Measurements from ENCODE around the gene AGAP1. TPM values are rescaled to one million over a fixed set of nuclear protein-coding genes. Genes with fewer than 3 reads are reported as not detected.
"Not testable (repeated sequence)": the region's sequence is repeated elsewhere in the genome, so short reads cannot be mapped to it uniquely, and the experiment has no call there.

AGAP1 gene
- total RNA-seq, 2 experiments from 2014 or later: 1.8 to 2.0 TPM

GRCh38 chr2:235757212-235757611 is 263.4 kb downstream of the AGAP1 start:
- Mint-ChIP-seq H3K4me1 (ENCODE audit: low read depth) (no peaks in the 10 kb centered on the region), H3K27ac (no peak overlapping the region), H3K36me3 (no peaks in the 10 kb centered on the region), H3K27me3 (peaks cover 5% of the 10 kb centered on the region), H3K9me3 (no peaks in the 10 kb centered on the region), H3K4me3 (no peak overlapping the region)
- no peak for DNase-seq
- intact Hi-C loops (cut with micrococcal nuclease): no loop called here
- ChIA-PET POLR2A (no interaction called here), CTCF (interaction anchor here (2.6 to 2.7 kb wide), 2 partner anchors 9 to 11 kb away, joined by 7 to 13 read pairs; no protein-coding TSS in a partner anchor)

- POLR2A ChIA-PET: no interaction called here
These were observed 263.8 kb downstream of the AGAP1 start for GRCh38 chr2:235757640-235758039.

GRCh38 chr2:235762832-235763598 is 269.2 kb downstream of the AGAP1 start:
- Mint-ChIP-seq H3K9me3 (no peaks in the 10 kb centered on the region), H3K27me3 (peaks cover 5% of the 10 kb centered on the region), H3K4me3 (no peak overlapping the region), H3K27ac (no peak overlapping the region), H3K36me3 (no peaks in the 10 kb centered on the region), H3K4me1 (ENCODE audit: low read depth) (peaks cover 2% of the 10 kb centered on the region)
- DNase-seq: no peak
- CTCF ChIA-PET: no interaction called here
- intact Hi-C loops (cut with micrococcal nuclease): no loop called here
- POLR2A ChIA-PET: no interaction called here

More at GRCh38 chr2:235757640-235758039, 263.8 kb downstream of the AGAP1 start:
- no peaks in the 10 kb centered on the region for H3K9me3 Mint-ChIP-seq
- no peaks in the 10 kb centered on the region for H3K36me3 Mint-ChIP-seq
- CTCF ChIA-PET: interaction anchor here (2.6 to 2.7 kb wide), 2 partner anchors 8 to 11 kb away, joined by 7 to 13 read pairs; no protein-coding TSS in a partner anchor
- no peak overlapping the region for H3K27ac Mint-ChIP-seq
- H3K27me3 Mint-ChIP-seq: peaks cover 6% of the 10 kb centered on the region
- no peak for DNase-seq
- H3K4me1 Mint-ChIP-seq (ENCODE audit: low read depth): no peaks in the 10 kb centered on the region
- H3K4me3 Mint-ChIP-seq: no peak overlapping the region
- intact Hi-C loops (cut with micrococcal nuclease): no loop called here

- CTCF ChIA-PET: no interaction called here
These were observed 270.0 kb downstream of the AGAP1 start for GRCh38 chr2:235763816-235764215.

GRCh38 chr2:235764478-235764877 is 270.6 kb downstream of the AGAP1 start:
- DNase-seq; H3K36me3 Mint-ChIP-seq; H3K27me3 Mint-ChIP-seq; intact Hi-C loops (cut with micrococcal nuclease); POLR2A ChIA-PET; H3K9me3 Mint-ChIP-seq; CTCF ChIA-PET; H3K4me1 Mint-ChIP-seq (ENCODE audit: low read depth); H3K4me3 Mint-ChIP-seq; H3K27ac Mint-ChIP-seq: not testable (repeated sequence)

More at GRCh38 chr2:235763816-235764215, 270.0 kb downstream of the AGAP1 start:
- no peak overlapping the region for H3K4me3 Mint-ChIP-seq
- intact Hi-C loops (cut with micrococcal nuclease): no loop called here
- no peak overlapping the region for H3K27ac Mint-ChIP-seq
- POLR2A ChIA-PET: no interaction called here
- H3K9me3 Mint-ChIP-seq: no peaks in the 10 kb centered on the region
- peaks cover 2% of the 10 kb centered on the region for H3K4me1 Mint-ChIP-seq (ENCODE audit: low read depth)
- peaks cover 5% of the 10 kb centered on the region for H3K27me3 Mint-ChIP-seq
- no peaks in the 10 kb centered on the region for H3K36me3 Mint-ChIP-seq
- DNase-seq: no peak

- no peak for DNase-seq
- Mint-ChIP-seq H3K4me1 (ENCODE audit: low read depth) (peaks cover 2% of the 10 kb centered on the region), H3K9me3 (no peaks in the 10 kb centered on the region), H3K27me3 (peaks cover 5% of the 10 kb centered on the region), H3K36me3 (no peaks in the 10 kb centered on the region), H3K27ac (no peak overlapping the region), H3K4me3 (no peak overlapping the region)
- intact Hi-C loops (cut with micrococcal nuclease): no loop called here
- CTCF ChIA-PET: interaction anchor here (0.6 to 2.4 kb wide), 9 partner anchors 8 to 481 kb away, joined by 3 to 16 read pairs (median 7); no protein-coding TSS in a partner anchor
- POLR2A ChIA-PET: no interaction called here
These were observed 271.5 kb downstream of the AGAP1 start for GRCh38 chr2:235765181-235765820.

- peaks cover 2% of the 10 kb centered on the region for H3K4me1 Mint-ChIP-seq (ENCODE audit: low read depth)
- H3K27ac Mint-ChIP-seq: no peak overlapping the region
- POLR2A ChIA-PET: no interaction called here
- intact Hi-C loops (cut with micrococcal nuclease): loop anchor here (1.0 kb wide), 1 partner anchor 414 kb away; no protein-coding TSS in a partner anchor
- no peaks in the 10 kb centered on the region for H3K9me3 Mint-ChIP-seq
- peaks cover 5% of the 10 kb centered on the region for H3K27me3 Mint-ChIP-seq
- CTCF ChIA-PET: interaction anchor here (0.7 to 2.4 kb wide), 10 partner anchors 9 to 415 kb away, joined by 3 to 16 read pairs (median 6); no protein-coding TSS in a partner anchor
- DNase-seq: peak; percentile 58
- no peak overlapping the region for H3K4me3 Mint-ChIP-seq
- H3K36me3 Mint-ChIP-seq: no peaks in the 10 kb centered on the region
These were observed 272.4 kb downstream of the AGAP1 start for GRCh38 chr2:235766278-235766677.

GRCh38 chr2:235768606-235769005 is 274.8 kb downstream of the AGAP1 start:
- Mint-ChIP-seq H3K27ac (no peak overlapping the region), H3K27me3 (peaks cover 5% of the 10 kb centered on the region), H3K4me3 (no peak overlapping the region), H3K9me3 (no peaks in the 10 kb centered on the region), H3K4me1 (ENCODE audit: low read depth) (peaks cover 2% of the 10 kb centered on the region), H3K36me3 (no peaks in the 10 kb centered on the region)
- ChIA-PET CTCF (interaction anchor here (0.9 to 1.3 kb wide), 2 partner anchors 25 to 412 kb away, joined by 3 to 4 read pairs; no protein-coding TSS in a partner anchor), POLR2A (no interaction called here)
- intact Hi-C loops (cut with micrococcal nuclease): no loop called here
- DNase-seq: no peak

GRCh38 chr2:235769046-235769445 is 275.2 kb downstream of the AGAP1 start:
- peaks cover 5% of the 10 kb centered on the region for H3K27me3 Mint-ChIP-seq
- H3K4me1 Mint-ChIP-seq (ENCODE audit: low read depth): peaks cover 2% of the 10 kb centered on the region
- intact Hi-C loops (cut with micrococcal nuclease): no loop called here
- POLR2A ChIA-PET: no interaction called here
- no peaks in the 10 kb centered on the region for H3K36me3 Mint-ChIP-seq
- H3K4me3 Mint-ChIP-seq: no peak overlapping the region
- DNase-seq: no peak
- CTCF ChIA-PET: no interaction called here
- no peaks in the 10 kb centered on the region for H3K9me3 Mint-ChIP-seq
- no peak overlapping the region for H3K27ac Mint-ChIP-seq

- Mint-ChIP-seq H3K9me3 (no peaks in the 10 kb centered on the region), H3K4me3 (no peak overlapping the region), H3K27me3 (peaks cover 10% of the 10 kb centered on the region), H3K36me3 (no peaks in the 10 kb centered on the region), H3K4me1 (ENCODE audit: low read depth) (peaks cover 2% of the 10 kb centered on the region), H3K27ac (no peak overlapping the region)
- POLR2A ChIA-PET: no interaction called here
- no peak for DNase-seq
- CTCF ChIA-PET: interaction anchor here (1.4 kb wide), 1 partner anchor 8 kb away, joined by 8 read pairs; no protein-coding TSS in a partner anchor
- intact Hi-C loops (cut with micrococcal nuclease): no loop called here
These were observed 277.3 kb downstream of the AGAP1 start for GRCh38 chr2:235770909-235771820.

- no peaks in the 10 kb centered on the region for H3K9me3 Mint-ChIP-seq
- ChIA-PET POLR2A (no interaction called here), CTCF (no interaction called here)
- H3K27ac Mint-ChIP-seq: no peak overlapping the region
- no peak for DNase-seq
- intact Hi-C loops (cut with micrococcal nuclease): no loop called here
- no peaks in the 10 kb centered on the region for H3K36me3 Mint-ChIP-seq
- H3K4me3 Mint-ChIP-seq: no peak overlapping the region
- no peaks in the 10 kb centered on the region for H3K4me1 Mint-ChIP-seq (ENCODE audit: low read depth)
- peaks cover 16% of the 10 kb centered on the region for H3K27me3 Mint-ChIP-seq
These were observed 279.5 kb downstream of the AGAP1 start for GRCh38 chr2:235773188-235773928.
